Rectal smooth muscle tissue (tissue), 1 donor: ENCODE results near the gene ITGA6.

Source experiments
- H3K27ac ChIP-seq: one replicate; pipeline ENCODE4 v1.7.0; 2013; ENCODE audit warnings: low read depth, low read length, inconsistent platforms
- H3K27me3 ChIP-seq: one replicate; pipeline ENCODE4 v1.7.0; 2013; ENCODE audit warnings: low read length; ENCODE audit not compliant: control insufficient read depth, insufficient read depth
- H3K36me3 ChIP-seq: one replicate; pipeline ENCODE4 v1.7.0; 2013; ENCODE audit warnings: low read length; ENCODE audit not compliant: control insufficient read depth, insufficient read depth
- H3K4me1 ChIP-seq: one replicate; pipeline ENCODE4 v1.7.0; 2013; ENCODE audit warnings: low read length; ENCODE audit not compliant: control insufficient read depth, insufficient read depth
- H3K4me3 ChIP-seq: one replicate; pipeline ENCODE4 v1.7.0; 2013; ENCODE audit warnings: low read length
- H3K9ac ChIP-seq: one replicate; pipeline ENCODE4 v1.7.0; 2013; ENCODE audit warnings: low read length

ITGA6 gene

GRCh38 chr2:172403402-172403801 lies 24.0 kb upstream of the ITGA6 start:
- no peaks in the 10 kb centered on the region for H3K27me3 ChIP-seq
- no peaks in the 10 kb centered on the region for H3K36me3 ChIP-seq
- no peak overlapping the region for H3K4me3 ChIP-seq
- no peaks in the 10 kb centered on the region for H3K4me1 ChIP-seq
- no peak overlapping the region for H3K27ac ChIP-seq
- no peak overlapping the region for H3K9ac ChIP-seq

GRCh38 chr2:172403881-172404468 lies 23.4 kb upstream of the ITGA6 start:
- H3K4me3 ChIP-seq: no peak overlapping the region
- no peaks in the 10 kb centered on the region for H3K27me3 ChIP-seq
- no peak overlapping the region for H3K9ac ChIP-seq
- no peaks in the 10 kb centered on the region for H3K36me3 ChIP-seq
- H3K27ac ChIP-seq: no peak overlapping the region
- H3K4me1 ChIP-seq: no peaks in the 10 kb centered on the region

- H3K4me1 ChIP-seq: no peaks in the 10 kb centered on the region
- no peak overlapping the region for H3K27ac ChIP-seq
- H3K9ac ChIP-seq: no peak overlapping the region
- no peaks in the 10 kb centered on the region for H3K27me3 ChIP-seq
- no peak overlapping the region for H3K4me3 ChIP-seq
- no peaks in the 10 kb centered on the region for H3K36me3 ChIP-seq
Measured at GRCh38 chr2:172404824-172405223, 22.6 kb upstream of the ITGA6 start.

- H3K27ac ChIP-seq: no peak overlapping the region
- no peak overlapping the region for H3K4me3 ChIP-seq
- no peaks in the 10 kb centered on the region for H3K4me1 ChIP-seq
- H3K9ac ChIP-seq: no peak overlapping the region
- no peaks in the 10 kb centered on the region for H3K27me3 ChIP-seq
- no peaks in the 10 kb centered on the region for H3K36me3 ChIP-seq
Measured at GRCh38 chr2:172405673-172406072, 21.7 kb upstream of the ITGA6 start.

GRCh38 chr2:172408143-172408766 lies 19.1 kb upstream of the ITGA6 start:
- no peak overlapping the region for H3K4me3 ChIP-seq
- no peaks in the 10 kb centered on the region for H3K4me1 ChIP-seq
- H3K27ac ChIP-seq: no peak overlapping the region
- no peaks in the 10 kb centered on the region for H3K27me3 ChIP-seq
- no peak overlapping the region for H3K9ac ChIP-seq
- no peaks in the 10 kb centered on the region for H3K36me3 ChIP-seq

GRCh38 chr2:172409042-172409441 lies 18.3 kb upstream of the ITGA6 start:
- Histone ChIP-seq H3K27ac (no peak overlapping the region), H3K4me1 (no peaks in the 10 kb centered on the region)

GRCh38 chr2:172412984-172413492 lies 14.3 kb upstream of the ITGA6 start:
- Histone ChIP-seq H3K4me1 (no peaks in the 10 kb centered on the region), H3K36me3 (no peaks in the 10 kb centered on the region), H3K27ac (no peak overlapping the region), H3K9ac (no peak overlapping the region), H3K4me3 (no peak overlapping the region), H3K27me3 (no peaks in the 10 kb centered on the region)

More at GRCh38 chr2:172409042-172409441, 18.3 kb upstream of the ITGA6 start:
- Histone ChIP-seq H3K27me3 (no peaks in the 10 kb centered on the region), H3K4me3 (no peak overlapping the region), H3K9ac (no peak overlapping the region), H3K36me3 (no peaks in the 10 kb centered on the region)

- Histone ChIP-seq H3K4me1 (no peaks in the 10 kb centered on the region), H3K4me3 (no peak overlapping the region), H3K9ac (no peak overlapping the region), H3K36me3 (no peaks in the 10 kb centered on the region), H3K27ac (no peak overlapping the region), H3K27me3 (no peaks in the 10 kb centered on the region)
Measured at GRCh38 chr2:172415157-172415864, 12.1 kb upstream of the ITGA6 start.

- no peaks in the 10 kb centered on the region for H3K36me3 ChIP-seq
- H3K9ac ChIP-seq: no peak overlapping the region
- H3K27ac ChIP-seq: no peak overlapping the region
- no peak overlapping the region for H3K4me3 ChIP-seq
- H3K4me1 ChIP-seq: no peaks in the 10 kb centered on the region
- no peaks in the 10 kb centered on the region for H3K27me3 ChIP-seq
Measured at GRCh38 chr2:172415865-172416183, 11.6 kb upstream of the ITGA6 start.

- Histone ChIP-seq H3K4me1 (no peaks in the 10 kb centered on the region), H3K9ac (no peak overlapping the region), H3K4me3 (no peak overlapping the region), H3K36me3 (no peaks in the 10 kb centered on the region), H3K27ac (no peak overlapping the region), H3K27me3 (no peaks in the 10 kb centered on the region)
Measured at GRCh38 chr2:172416447-172417058, 10.8 kb upstream of the ITGA6 start.

GRCh38 chr2:172420216-172420615 lies 7.2 kb upstream of the ITGA6 start:
- no peaks in the 10 kb centered on the region for H3K4me1 ChIP-seq
- no peak overlapping the region for H3K27ac ChIP-seq
- no peak overlapping the region for H3K9ac ChIP-seq
- H3K27me3 ChIP-seq: no peaks in the 10 kb centered on the region
- H3K4me3 ChIP-seq: no peak overlapping the region
- no peaks in the 10 kb centered on the region for H3K36me3 ChIP-seq

- H3K4me3 ChIP-seq: no peak overlapping the region
- no peaks in the 10 kb centered on the region for H3K27me3 ChIP-seq
- H3K36me3 ChIP-seq: no peaks in the 10 kb centered on the region
- no peak overlapping the region for H3K9ac ChIP-seq
- H3K27ac ChIP-seq: no peak overlapping the region
- no peaks in the 10 kb centered on the region for H3K4me1 ChIP-seq
Measured at GRCh38 chr2:172423160-172423559, 4.2 kb upstream of the ITGA6 start.
